Measurements from ENCODE around the gene UNC5C.

Gene UNC5C

DNA sequence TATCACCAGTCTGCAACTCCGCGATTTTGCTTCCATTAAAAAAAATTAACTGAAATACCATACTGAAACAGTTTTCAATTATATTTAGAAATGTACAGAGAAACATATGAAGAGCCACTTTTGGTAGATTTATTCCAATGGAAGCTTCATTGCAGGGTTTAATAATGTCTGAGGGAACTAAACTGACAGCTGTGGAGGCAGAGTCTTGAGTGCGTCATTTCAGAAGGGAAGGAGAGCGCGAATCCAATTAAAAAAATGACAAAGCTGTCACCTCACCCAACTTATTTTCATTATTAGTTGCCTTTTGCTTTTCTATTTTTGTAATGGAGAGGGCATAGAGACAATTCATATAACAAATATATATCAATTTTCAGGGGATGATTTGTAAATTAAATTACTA lies 104.0 kb downstream of the UNC5C start:
- DNase-seq (ENCODE audit: low spot score) = no peak
- TF ChIP-seq, protein P1, sequence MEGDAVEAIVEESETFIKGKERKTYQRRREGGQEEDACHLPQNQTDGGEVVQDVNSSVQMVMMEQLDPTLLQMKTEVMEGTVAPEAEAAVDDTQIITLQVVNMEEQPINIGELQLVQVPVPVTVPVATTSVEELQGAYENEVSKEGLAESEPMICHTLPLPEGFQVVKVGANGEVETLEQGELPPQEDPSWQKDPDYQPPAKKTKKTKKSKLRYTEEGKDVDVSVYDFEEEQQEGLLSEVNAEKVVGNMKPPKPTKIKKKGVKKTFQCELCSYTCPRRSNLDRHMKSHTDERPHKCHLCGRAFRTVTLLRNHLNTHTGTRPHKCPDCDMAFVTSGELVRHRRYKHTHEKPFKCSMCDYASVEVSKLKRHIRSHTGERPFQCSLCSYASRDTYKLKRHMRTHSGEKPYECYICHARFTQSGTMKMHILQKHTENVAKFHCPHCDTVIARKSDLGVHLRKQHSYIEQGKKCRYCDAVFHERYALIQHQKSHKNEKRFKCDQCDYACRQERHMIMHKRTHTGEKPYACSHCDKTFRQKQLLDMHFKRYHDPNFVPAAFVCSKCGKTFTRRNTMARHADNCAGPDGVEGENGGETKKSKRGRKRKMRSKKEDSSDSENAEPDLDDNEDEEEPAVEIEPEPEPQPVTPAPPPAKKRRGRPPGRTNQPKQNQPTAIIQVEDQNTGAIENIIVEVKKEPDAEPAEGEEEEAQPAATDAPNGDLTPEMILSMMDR (IDR thresholded peaks at IDR 0.05; ENCODE audit: extremely low read depth, insufficient read depth, missing control alignments) = no peak
- in situ Hi-C loops (cut with MboI; ENCODE audit: low pct_unique_long_range_greater_than_20kb, low sequenced_read_pairs, unreplicated experiment) = no loop called here

DNA sequence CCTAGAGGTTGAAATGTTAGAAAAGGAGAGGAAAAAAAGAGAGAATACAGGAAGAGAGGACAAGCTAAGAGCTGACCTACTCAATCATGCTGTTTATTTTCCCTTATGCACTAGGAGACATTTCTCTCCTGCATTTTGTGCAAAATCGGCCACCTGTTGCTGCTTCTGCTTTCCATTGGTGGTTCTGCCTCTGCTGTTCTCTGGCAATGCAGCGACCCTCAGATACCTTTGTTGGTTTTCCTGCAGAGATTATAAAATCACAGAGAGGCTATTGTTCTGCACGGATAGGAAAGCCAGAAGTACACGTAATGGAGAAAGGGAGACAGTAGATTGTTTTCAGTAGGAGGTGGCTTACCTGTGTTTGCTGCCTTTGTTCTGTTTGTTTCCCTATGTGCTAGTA lies 108.9 kb downstream of the UNC5C start:
- TF ChIP-seq, protein P1 (IDR thresholded peaks at IDR 0.05; ENCODE audit: extremely low read depth, insufficient read depth, missing control alignments) = no peak
- DNase-seq (ENCODE audit: low spot score) = no peak
- in situ Hi-C loops (cut with MboI; ENCODE audit: low pct_unique_long_range_greater_than_20kb, low sequenced_read_pairs, unreplicated experiment) = no loop called here

DNA sequence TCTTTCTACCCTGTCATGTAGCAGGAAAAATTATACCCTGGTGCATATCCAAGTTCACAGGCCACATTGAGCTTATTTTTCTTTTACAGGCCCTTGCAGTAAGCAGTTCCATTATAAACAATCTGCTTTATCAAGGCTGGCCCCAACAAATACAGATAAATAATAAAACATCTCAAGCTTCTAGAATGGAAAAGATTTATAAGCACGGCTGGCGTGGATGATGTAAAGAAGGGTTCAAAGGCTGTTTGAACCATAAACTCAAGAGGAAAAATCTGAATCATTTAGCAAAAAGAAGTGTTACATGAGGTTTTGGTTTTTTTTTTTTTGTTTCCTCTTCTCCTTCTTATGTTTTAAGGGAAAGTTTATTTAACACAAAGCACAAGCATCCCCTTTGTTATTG lies 109.7 kb downstream of the UNC5C start:
- TF ChIP-seq, protein P1 (IDR thresholded peaks at IDR 0.05; ENCODE audit: extremely low read depth, insufficient read depth, missing control alignments) = no peak
- in situ Hi-C loops (cut with MboI; ENCODE audit: low pct_unique_long_range_greater_than_20kb, low sequenced_read_pairs, unreplicated experiment) = no loop called here
- no peak for DNase-seq (ENCODE audit: low spot score)

DNA sequence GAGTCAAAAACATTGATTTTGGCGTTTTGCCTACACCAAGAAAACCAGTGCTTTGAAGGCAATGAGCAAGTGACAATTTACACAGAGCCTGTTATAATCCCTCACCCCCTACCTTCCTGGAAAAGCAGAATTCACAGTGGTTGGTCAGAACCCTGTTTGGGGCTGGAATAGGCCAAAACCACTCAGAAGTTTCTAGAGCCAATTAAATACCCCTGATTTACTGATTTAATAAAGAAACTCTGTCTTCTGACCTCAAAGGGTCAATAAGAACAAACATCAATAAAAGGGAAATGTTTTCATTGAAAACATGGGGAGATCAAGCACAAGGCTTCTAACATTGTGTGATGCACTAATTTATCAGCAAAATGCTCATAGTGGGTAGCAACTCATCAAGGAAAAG lies 116.3 kb downstream of the UNC5C start:
- in situ Hi-C loops (cut with MboI; ENCODE audit: low pct_unique_long_range_greater_than_20kb, low sequenced_read_pairs, unreplicated experiment) = no loop called here
- TF ChIP-seq, protein P1 (IDR thresholded peaks at IDR 0.05; ENCODE audit: extremely low read depth, insufficient read depth, missing control alignments) = no peak
- DNase-seq (ENCODE audit: low spot score) = no peak

DNA sequence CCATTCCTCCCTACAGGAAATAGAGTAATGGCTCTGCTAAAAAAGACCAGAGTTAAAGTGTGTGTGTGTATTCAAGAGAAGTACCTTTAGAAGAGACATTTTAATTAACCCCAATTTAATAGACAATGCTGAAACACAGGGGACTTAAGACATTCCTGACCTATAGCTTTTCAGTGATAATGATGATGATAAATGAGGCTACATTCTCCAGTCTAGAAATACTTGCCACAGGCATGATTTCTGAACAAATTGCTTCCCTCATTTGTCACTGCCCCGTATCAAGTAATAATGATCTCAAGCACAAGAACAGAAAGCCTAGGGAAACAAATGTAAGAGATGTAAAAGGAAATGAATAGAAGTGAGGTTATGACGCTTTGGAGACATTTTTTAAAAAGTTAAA lies 117.1 kb downstream of the UNC5C start:
- DNase-seq (ENCODE audit: low spot score) = no peak
- in situ Hi-C loops (cut with MboI; ENCODE audit: low pct_unique_long_range_greater_than_20kb, low sequenced_read_pairs, unreplicated experiment) = no loop called here

DNA sequence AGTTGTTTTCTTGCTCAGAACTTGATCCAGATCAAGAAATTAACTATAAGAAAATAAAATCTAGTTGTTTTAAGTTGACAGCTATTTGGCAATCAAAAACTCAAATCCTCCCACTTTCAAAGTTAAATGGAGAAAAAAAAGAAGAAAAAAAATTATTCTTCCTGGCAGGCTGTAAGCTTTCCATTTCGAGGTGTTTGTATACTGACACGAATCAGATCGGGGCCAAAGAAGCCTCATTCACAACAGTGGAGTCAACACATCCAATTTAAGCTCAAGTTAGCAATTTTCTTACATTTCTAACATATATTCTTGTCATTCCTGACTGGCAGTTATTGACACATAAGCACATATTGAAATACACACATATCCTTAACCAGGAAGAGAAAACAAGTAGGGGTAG lies 119.4 kb downstream of the UNC5C start:
- no peak for DNase-seq (ENCODE audit: low spot score)
- TF ChIP-seq, protein P1 (IDR thresholded peaks at IDR 0.05; ENCODE audit: extremely low read depth, insufficient read depth, missing control alignments) = no peak
- in situ Hi-C loops (cut with MboI; ENCODE audit: low pct_unique_long_range_greater_than_20kb, low sequenced_read_pairs, unreplicated experiment) = no loop called here

More for the DNA sequence above, 117.1 kb downstream of the UNC5C start:
- TF ChIP-seq, protein P1 (IDR thresholded peaks at IDR 0.05; ENCODE audit: extremely low read depth, insufficient read depth, missing control alignments) = no peak

Measured in GM13977 (cell line).